Chondrocyte (in vitro differentiated cells): ENCODE data around the gene NEO1. TPM values are rescaled to one million over a fixed set of nuclear protein-coding genes. Genes with fewer than 3 reads are reported as not detected.

Experiments
- DNase-seq: peaks from one replicate; pipeline ENCODE4 v3.0.0; 2021; ENCODE audit warnings: mixed read lengths, low spot score
- H3K27ac Mint-ChIP-seq: one replicate; pipeline ENCODE4 v1.8.0; 2021; ENCODE audit warnings: mild to moderate bottlenecking, moderate library complexity, mixed read lengths; ENCODE audit not compliant: unreplicated experiment
- H3K27me3 Mint-ChIP-seq: 2 replicates; pipeline ENCODE4 v1.8.0; 2021; ENCODE audit warnings: low read depth, mixed read lengths
- H3K36me3 Mint-ChIP-seq: 2 replicates; pipeline ENCODE4 v1.8.0; 2021; ENCODE audit warnings: low read depth, mixed read lengths
- H3K4me1 Mint-ChIP-seq: 2 replicates; pipeline ENCODE4 v1.8.0; 2021; ENCODE audit warnings: low read depth, mild to moderate bottlenecking, mixed read lengths
- H3K4me3 Mint-ChIP-seq: one replicate; pipeline ENCODE4 v1.8.0; 2021; ENCODE audit warnings: mild to moderate bottlenecking, moderate library complexity, mixed read lengths; ENCODE audit not compliant: unreplicated experiment
- H3K9me3 Mint-ChIP-seq: 2 replicates; pipeline ENCODE4 v1.8.0; 2021; ENCODE audit warnings: low read depth, mixed read lengths
- CTCF ChIP-seq: fragments of 200-600 bp; sonication (generic); IDR thresholded peaks from 2 replicates; pipeline ENCODE4 v1.5.0; 2021; ENCODE audit warnings: antibody characterized with exemption, mild to moderate bottlenecking, moderate library complexity
- total RNA-seq: library from RNA; stranded (reverse); gene quantifications from 3 replicates; pipeline ENCODE4 v1.2.1, GENCODE V29; 2021

Gene NEO1
- total RNA-seq, 1 donor from 2014 or later: 42.1 TPM

- no peaks in the 10 kb centered on the region for H3K9me3 Mint-ChIP-seq
- no peaks in the 10 kb centered on the region for H3K36me3 Mint-ChIP-seq
- DNase-seq: peak; percentile 65
- peaks cover 7% of the 10 kb centered on the region for H3K4me1 Mint-ChIP-seq
- no peak overlapping the region for H3K4me3 Mint-ChIP-seq
- H3K27me3 Mint-ChIP-seq: peaks cover 7% of the 10 kb centered on the region
- no peak overlapping the region for H3K27ac Mint-ChIP-seq
- TF ChIP-seq CTCF: no peak
Observed at GRCh38 chr15:73324496-73325170, 272.4 kb downstream of the NEO1 start.

- peak; percentile 68 for DNase-seq
- H3K4me1 Mint-ChIP-seq: peaks cover 7% of the 10 kb centered on the region
- no peak overlapping the region for H3K4me3 Mint-ChIP-seq
- no peaks in the 10 kb centered on the region for H3K9me3 Mint-ChIP-seq
- peaks cover 7% of the 10 kb centered on the region for H3K27me3 Mint-ChIP-seq
- no peaks in the 10 kb centered on the region for H3K36me3 Mint-ChIP-seq
- H3K27ac Mint-ChIP-seq: peak overlapping the region; percentile 45
- peak; percentile 56 for TF ChIP-seq CTCF
Observed at GRCh38 chr15:73325191-73325861, 273.1 kb downstream of the NEO1 start.

GRCh38 chr15:73326157-73326556 is 273.9 kb downstream of the NEO1 start:
- Mint-ChIP-seq H3K27me3 (peaks cover 7% of the 10 kb centered on the region), H3K27ac (no peak overlapping the region), H3K9me3 (no peaks in the 10 kb centered on the region), H3K4me3 (no peak overlapping the region), H3K4me1 (peaks cover 7% of the 10 kb centered on the region), H3K36me3 (no peaks in the 10 kb centered on the region)
- peak; percentile 12 for DNase-seq
- TF ChIP-seq CTCF: no peak

GRCh38 chr15:73328149-73328820 is 276.0 kb downstream of the NEO1 start:
- peak; percentile 61 for DNase-seq
- Mint-ChIP-seq H3K27me3 (peaks cover 7% of the 10 kb centered on the region), H3K4me3 (no peak overlapping the region), H3K36me3 (no peaks in the 10 kb centered on the region), H3K9me3 (no peaks in the 10 kb centered on the region), H3K27ac (no peak overlapping the region), H3K4me1 (peaks cover 7% of the 10 kb centered on the region)
- TF ChIP-seq CTCF: no peak

- Mint-ChIP-seq H3K9me3 (no peaks in the 10 kb centered on the region), H3K27me3 (peaks cover 7% of the 10 kb centered on the region), H3K27ac (no peak overlapping the region), H3K36me3 (no peaks in the 10 kb centered on the region), H3K4me1 (peaks cover 7% of the 10 kb centered on the region), H3K4me3 (no peak overlapping the region)
- peak; percentile 81 for DNase-seq
- no peak for TF ChIP-seq CTCF
Observed at GRCh38 chr15:73328981-73329380, 276.7 kb downstream of the NEO1 start.
